PC-9 (cell line): Measurements from ENCODE around the gene EGLN2. TPM values are rescaled to one million over a fixed set of nuclear protein-coding genes. Genes with fewer than 3 reads are reported as not detected.
A peak's percentile ranks its signal among the peaks of the same experiment; 100 is the strongest.

Experiments used
- BruUV-seq: library from RNA; stranded (reverse); fragments of 400-500 nt; replicated peaks from 2 replicates; lab custom pipeline; 2021; lab: Mats Ljungman, UMichigan
- CTCF ChIA-PET: fragments of 300-600 bp; sonication (Branson Sonifier 250); formaldehyde crosslinking; loops from one replicate; lab custom pipeline; 2022; ENCODE audit warnings: antibody characterized with exemption; lab: Charles Lee
- POLR2A ChIA-PET: fragments of 300-600 bp; sonication (Branson Sonifier 250); formaldehyde crosslinking; loops from one replicate; lab custom pipeline; 2022; ENCODE audit warnings: antibody characterized with exemption; ENCODE audit not compliant: unreplicated experiment; lab: Charles Lee
- DNase-seq, 2 experiments: peaks; one replicate each; pipeline versions ENCODE4 v3.0.0 to v3.0.0-alpha.2; 2015 to 2022; ENCODE audit warnings: mixed read lengths in 1 of 2
- H2AFZ ChIP-seq: fragments of 200-600 bp; sonication (generic); 2 replicates; pipeline ENCODE4 v1.8.1; 2017; ENCODE audit warnings: antibody characterized with exemption
- H3F3A ChIP-seq: fragments of 200-600 bp; sonication (generic); 2 replicates; pipeline ENCODE4 v1.8.1; 2017; ENCODE audit warnings: antibody characterized with exemption, mild to moderate bottlenecking, low read depth; ENCODE audit not compliant: insufficient read depth
- H3K27ac ChIP-seq: fragments of 200-600 bp; sonication (generic); 2 replicates; pipeline ENCODE4 v1.6.1; 2016; ENCODE audit warnings: mixed run types
- H3K27me3 ChIP-seq: fragments of 200-600 bp; sonication (generic); 2 replicates; pipeline ENCODE4 v1.6.1; 2016; ENCODE audit warnings: low read depth, mixed run types; ENCODE audit not compliant: insufficient read depth
- H3K36me3 ChIP-seq: fragments of 200-600 bp; sonication (generic); 2 replicates; pipeline ENCODE4 v1.6.1; 2016; ENCODE audit warnings: low read depth, mixed run types
- H3K4me1 ChIP-seq: fragments of 200-600 bp; sonication (generic); replicated peaks from 2 replicates; pipeline ENCODE4 v1.6.1; 2016; ENCODE audit warnings: mixed run types; ENCODE audit not compliant: insufficient read depth
- H3K4me2 ChIP-seq: fragments of 200-600 bp; sonication (generic); 2 replicates; pipeline ENCODE4 v1.6.1; 2017; ENCODE audit warnings: mixed run types
- H3K4me3 ChIP-seq: fragments of 200-600 bp; sonication (generic); 2 replicates; pipeline ENCODE4 v1.6.1; 2016; ENCODE audit warnings: mixed run types
- H3K79me2 ChIP-seq: fragments of 200-600 bp; sonication (generic); 2 replicates; pipeline ENCODE4 v1.6.1; 2017; ENCODE audit warnings: low read depth, mixed run types
- H3K9me2 ChIP-seq: fragments of 200-600 bp; sonication (generic); 2 replicates; pipeline ENCODE4 v1.8.1; 2017; ENCODE audit warnings: mild to moderate bottlenecking; ENCODE audit not compliant: insufficient read depth
- H3K9me3 ChIP-seq: fragments of 200-600 bp; sonication (generic); 2 replicates; pipeline ENCODE4 v1.8.1; 2016; ENCODE audit warnings: low read depth; ENCODE audit not compliant: insufficient read depth
- H4K20me1 ChIP-seq: fragments of 200-600 bp; sonication (generic); 2 replicates; pipeline ENCODE4 v1.8.1; 2017; ENCODE audit not compliant: insufficient read depth
- EZH2 ChIP-seq: fragments of 200-600 bp; sonication (generic); IDR thresholded peaks from 2 replicates; pipeline ENCODE4 v1.8.0; 2017; ENCODE audit warnings: antibody characterized with exemption, low read depth
- intact Hi-C: fragments of 100-400 bp; cut with micrococcal nuclease; formaldehyde crosslinking; loops from one replicate; pipeline ENCODE4 v1.10.0; 2022; ENCODE audit not compliant: unreplicated experiment
- total RNA-seq: library from RNA; stranded (reverse); gene quantifications from 2 replicates; pipeline ENCODE4 v1.2.3, GENCODE V29; 2021
- TF ChIP-seq, protein P1 (sequence below): fragments of 200-600 bp; sonication (generic); conservative IDR thresholded peaks from 2 replicates; pipeline ENCODE4 v1.6.1; 2017; ENCODE audit warnings: mixed run types, antibody characterized with exemption, mild to moderate bottlenecking, moderate library complexity

Gene EGLN2
- total RNA-seq, 1 experiment from 2014 or later, result 78.4 TPM

DNA sequence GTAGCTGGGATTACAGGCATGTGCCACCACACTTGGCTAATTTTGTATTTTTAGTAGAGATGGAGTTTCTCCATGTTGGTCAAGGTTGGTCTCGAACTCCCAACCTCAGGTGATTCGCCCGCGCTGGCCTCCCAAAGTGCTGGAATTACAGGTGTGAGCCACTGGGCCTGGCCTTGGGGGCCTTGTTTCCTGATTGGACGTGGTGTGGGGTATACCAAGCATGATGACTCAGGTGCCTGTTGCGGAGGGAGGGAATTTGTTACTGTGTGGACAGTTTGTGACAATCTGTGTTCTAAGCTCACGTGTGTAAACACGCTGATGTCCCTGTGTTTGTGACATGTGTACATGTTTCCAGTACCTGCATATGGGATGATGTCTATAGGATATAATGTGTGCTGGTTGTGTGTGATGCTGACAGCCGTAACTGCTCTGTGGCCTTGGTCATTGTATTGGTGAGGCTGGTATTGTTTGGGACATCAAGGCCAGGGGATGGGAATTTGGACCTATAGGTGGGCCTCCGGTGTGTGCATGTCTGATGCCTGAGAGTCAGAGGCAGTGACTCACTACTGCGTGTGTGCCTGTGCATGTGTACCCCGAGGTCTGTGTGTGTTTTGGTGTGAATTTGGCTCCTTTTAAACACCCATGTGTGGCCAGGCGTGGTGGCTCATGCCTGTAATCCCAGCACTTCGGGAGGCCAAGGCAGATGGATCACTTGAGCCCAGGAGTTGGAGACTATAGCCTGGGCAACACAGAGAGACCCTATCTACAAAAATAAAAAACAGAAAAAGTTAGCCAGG, 1.6 kb upstream of the EGLN2 start:
- H3K36me3 ChIP-seq, result peaks cover 1% of the 10 kb centered on the region; the same call in 1 of the 2 replicates
- ChIA-PET POLR2A (no interaction called here), CTCF (no interaction called here)
- H3F3A ChIP-seq, result peaks cover 14% of the 10 kb centered on the region; the same call in 1 of the 2 replicates
- H3K9me3 ChIP-seq, result no peaks in the 10 kb centered on the region
- no peak for DNase-seq
- peak overlapping the region; percentile 63; the same call in 1 of the 2 replicates for H3K4me2 ChIP-seq
- H3K9me2 ChIP-seq, result no peaks in the 10 kb centered on the region
- no peaks in the 10 kb centered on the region for H3K27me3 ChIP-seq
- H3K4me3 ChIP-seq, result no peak overlapping the region
- peaks cover 29% of the 10 kb centered on the region for H3K79me2 ChIP-seq
- intact Hi-C loops, result no loop called here
- H3K27ac ChIP-seq, result no peak overlapping the region
- BruUV-seq, result no TSS peak
- peaks cover 16% of the 10 kb centered on the region for H4K20me1 ChIP-seq
- no peak overlapping the region for H2AFZ ChIP-seq
- TF ChIP-seq EZH2, result no peak
- TF ChIP-seq, protein P1, sequence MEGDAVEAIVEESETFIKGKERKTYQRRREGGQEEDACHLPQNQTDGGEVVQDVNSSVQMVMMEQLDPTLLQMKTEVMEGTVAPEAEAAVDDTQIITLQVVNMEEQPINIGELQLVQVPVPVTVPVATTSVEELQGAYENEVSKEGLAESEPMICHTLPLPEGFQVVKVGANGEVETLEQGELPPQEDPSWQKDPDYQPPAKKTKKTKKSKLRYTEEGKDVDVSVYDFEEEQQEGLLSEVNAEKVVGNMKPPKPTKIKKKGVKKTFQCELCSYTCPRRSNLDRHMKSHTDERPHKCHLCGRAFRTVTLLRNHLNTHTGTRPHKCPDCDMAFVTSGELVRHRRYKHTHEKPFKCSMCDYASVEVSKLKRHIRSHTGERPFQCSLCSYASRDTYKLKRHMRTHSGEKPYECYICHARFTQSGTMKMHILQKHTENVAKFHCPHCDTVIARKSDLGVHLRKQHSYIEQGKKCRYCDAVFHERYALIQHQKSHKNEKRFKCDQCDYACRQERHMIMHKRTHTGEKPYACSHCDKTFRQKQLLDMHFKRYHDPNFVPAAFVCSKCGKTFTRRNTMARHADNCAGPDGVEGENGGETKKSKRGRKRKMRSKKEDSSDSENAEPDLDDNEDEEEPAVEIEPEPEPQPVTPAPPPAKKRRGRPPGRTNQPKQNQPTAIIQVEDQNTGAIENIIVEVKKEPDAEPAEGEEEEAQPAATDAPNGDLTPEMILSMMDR, result no peak
- H3K4me1 ChIP-seq, result peaks cover 29% of the 10 kb centered on the region

GRCh38 chr19:40797963-40798682, 868 bp upstream of the EGLN2 start:
- H2AFZ ChIP-seq, result peak overlapping the region; percentile 75
- H3K4me2 ChIP-seq, result peak overlapping the region; percentile 63
- ChIA-PET POLR2A (interaction anchor here (0.6 to 1.2 kb wide), 4 partner anchors 19 to 450 kb away, joined by 3 to 9 read pairs (median 4); partner anchors contain the start of genes C19orf47 and PLD3), CTCF (interaction anchor here (1.3 kb wide), 1 partner anchor 20 kb away, joined by 11 read pairs; the partner anchor contains the start of gene RAB4B)
- peaks cover 6% of the 10 kb centered on the region; the same call in 1 of the 2 replicates for H3F3A ChIP-seq
- no peaks in the 10 kb centered on the region for H3K27me3 ChIP-seq
- peaks cover 3% of the 10 kb centered on the region; the same call in 1 of the 2 replicates for H3K36me3 ChIP-seq
- peaks cover 36% of the 10 kb centered on the region for H3K79me2 ChIP-seq
- H3K9me3 ChIP-seq, result no peaks in the 10 kb centered on the region
- TSS peak; percentile 90 for BruUV-seq
- DNase-seq, result peak in 1 of 2 experiments; percentile 57
- peaks cover 28% of the 10 kb centered on the region for H3K4me1 ChIP-seq
- H4K20me1 ChIP-seq, result peaks cover 24% of the 10 kb centered on the region
- peak overlapping the region; percentile 52 for H3K4me3 ChIP-seq
- no peak for TF ChIP-seq EZH2
- TF ChIP-seq, protein P1, result peak; percentile 60; the same call in 1 of the 2 replicates
- H3K27ac ChIP-seq, result peak overlapping the region; percentile 11; the same call in 1 of the 2 replicates
- no peaks in the 10 kb centered on the region for H3K9me2 ChIP-seq
- intact Hi-C loops, result loop anchor here (1.0 to 2.0 kb wide), 3 partner anchors 20 to 135 kb away; partner anchors contain the start of genes ACTMAP, RAB4B and SNRPA
